Endothelial cell of umbilical vein (primary cell): ENCODE data around the gene DYRK1B. TPM values are rescaled to one million over a fixed set of nuclear protein-coding genes. Genes with fewer than 3 reads are reported as not detected.

ENCODE experiments used
- BruUV-seq: library from RNA; stranded (reverse); fragments of 400-500 nt; replicated peaks from 2 replicates; lab custom pipeline; 2021; lab: Mats Ljungman, UMichigan
- CTCF ChIA-PET: fragments of 300-600, 350-600 bp; sonication (Branson Sonifier 250); formaldehyde crosslinking; loops from one replicate; lab custom pipeline; 2021; ENCODE audit warnings: antibody characterized with exemption, inconsistent platforms; lab: Charles Lee
- POLR2A ChIA-PET: fragments of 300-600, 350-600 bp; sonication (Branson Sonifier 250); formaldehyde crosslinking; loops from one replicate; lab custom pipeline; 2021; ENCODE audit warnings: antibody characterized with exemption, inconsistent platforms; lab: Charles Lee
- DNase-seq: peaks from one replicate; pipeline ENCODE4 v3.0.0-alpha.2; 2011; ENCODE audit warnings: low read depth, low spot score
- FAIRE-seq: peaks from 2 replicates; lab custom pipeline; 2011; peaks lifted over from hg19 to GRCh38; lab: Jason Lieb, UNC
- H2AFZ ChIP-seq: 2 replicates; pipeline ENCODE4 v1.6.0; 2012; ENCODE audit warnings: low read depth, low read length, control low read depth, inconsistent platforms
- H3K27ac ChIP-seq: 2 replicates; pipeline ENCODE4 v1.5.1; 2011; ENCODE audit warnings: low read depth, mild to moderate bottlenecking, control low read depth, low read length, moderate library complexity; ENCODE audit not compliant: insufficient read depth
- H3K27me3 ChIP-seq, 2 experiments: 2 replicates each; pipeline versions ENCODE4 v1.6.0 to v1.6.1; 2011; ENCODE audit warnings: low read length in 2 of 2, mixed read lengths in 1 of 2; ENCODE audit not compliant: control insufficient read depth in 2 of 2, insufficient read depth in 2 of 2
- H3K36me3 ChIP-seq, 2 experiments: 2 replicates in 1 of 2; 3 replicates in 1 of 2; pipeline ENCODE4 v1.5.1; 2011; ENCODE audit warnings: low read length in 2 of 2, mild to moderate bottlenecking in 1 of 2, moderate library complexity in 1 of 2; ENCODE audit not compliant: control insufficient read depth in 2 of 2, insufficient read depth in 2 of 2; ENCODE audit errors: extremely low read depth in 1 of 2
- H3K4me1 ChIP-seq: 3 replicates; pipeline ENCODE4 v1.5.1; 2011; ENCODE audit warnings: mild to moderate bottlenecking, low read length; ENCODE audit not compliant: control insufficient read depth, insufficient read depth; ENCODE audit errors: extremely low read depth
- H3K4me2 ChIP-seq: 2 replicates; pipeline ENCODE4 v1.6.1; 2011; ENCODE audit warnings: low read length, control low read depth, mixed read lengths; ENCODE audit not compliant: insufficient read depth
- H3K4me3 ChIP-seq, 3 experiments: fragments of 200-600 bp in 1 of 3; sonication (generic), shearing (Covaris generic) in 1 of 3; replicated peaks in 1 of 3; 2 replicates each; pipeline ENCODE4 v1.5.1; 2011 to 2016; ENCODE audit warnings: control low read depth in 3 of 3, low read length in 3 of 3, mild to moderate bottlenecking in 2 of 3, inconsistent platforms in 1 of 3, low read depth in 1 of 3, moderate library complexity in 1 of 3; ENCODE audit not compliant: insufficient read depth in 1 of 3
- H3K79me2 ChIP-seq: 2 replicates; pipeline ENCODE4 v1.6.0; 2012; ENCODE audit warnings: low read length, inconsistent platforms; ENCODE audit not compliant: control insufficient read depth, insufficient read depth
- H3K9ac ChIP-seq: replicated peaks from 2 replicates; pipeline ENCODE3; 2011; ENCODE audit warnings: low read length, control low read depth; ENCODE audit not compliant: insufficient read depth; ENCODE audit errors: extremely low read depth
- H3K9me1 ChIP-seq: replicated peaks from 3 replicates; pipeline ENCODE4 v1.6.0; 2011; ENCODE audit warnings: mild to moderate bottlenecking, low read length; ENCODE audit not compliant: control insufficient read depth, insufficient read depth; ENCODE audit errors: extremely low read depth
- H3K9me3 ChIP-seq: replicated peaks from 2 replicates; pipeline ENCODE4 v1.5.1; 2012; ENCODE audit warnings: low read length, inconsistent platforms; ENCODE audit not compliant: control insufficient read depth, insufficient read depth
- H4K20me1 ChIP-seq: replicated peaks from 2 replicates; pipeline ENCODE3; 2011; ENCODE audit warnings: mild to moderate bottlenecking, low read length; ENCODE audit not compliant: control insufficient read depth, insufficient read depth; ENCODE audit errors: extremely low read depth
- CTCF ChIP-seq, 2 donors: IDR thresholded peaks; 1 replicate in 1 of 2; 2 replicates in 1 of 2; pipeline ENCODE4 v1.5.1; 2011; ENCODE audit warnings: low read length in 2 of 2, mild to moderate bottlenecking in 2 of 2, moderate library complexity in 2 of 2, control low read depth in 1 of 2, inconsistent platforms in 1 of 2, low read depth in 1 of 2; ENCODE audit not compliant: insufficient read depth in 1 of 2; ENCODE audit errors: extremely low read depth in 1 of 2
- EZH2 ChIP-seq: IDR thresholded peaks from 2 replicates; pipeline ENCODE4 v1.6.1; 2012; ENCODE audit warnings: borderline replicate concordance, low read depth, mild to moderate bottlenecking, moderate library complexity, low read length, inconsistent platforms; ENCODE audit not compliant: severe bottlenecking
- MAX ChIP-seq: IDR thresholded peaks from 2 replicates; pipeline ENCODE4 v1.6.1; 2011; ENCODE audit not compliant: insufficient read depth, insufficient read length
- MYC ChIP-seq: IDR thresholded peaks from one replicate; pipeline ENCODE4 v1.6.1; 2011; ENCODE audit warnings: mild to moderate bottlenecking, low read depth, low read length
- POLR2A ChIP-seq: IDR thresholded peaks from 2 replicates; pipeline ENCODE4 v1.6.1; 2012; ENCODE audit warnings: low read depth, mild to moderate bottlenecking, control low read depth, low read length
- dilution Hi-C: fragments of 300-500 bp; cut with MboI; formaldehyde crosslinking; loops from one replicate; pipeline ENCODE4 v1.15.0; 2019; ENCODE audit warnings: low sequenced_read_pairs; ENCODE audit not compliant: extremely low pct_ligation_motif_present
- intact Hi-C: fragments of 100-400 bp; cut with micrococcal nuclease; formaldehyde crosslinking; loops from one replicate; pipeline ENCODE4 v1.10.0; 2022
- polyA plus RNA-seq, 4 experiments: library from polyadenylated mRNA; depleted of rRNA in 3 of 4; stranded (reverse) in 3 of 4; unstranded in 1 of 4; fragments of >200 nt; gene quantifications; 2 replicates each; pipeline versions ENCODE4 v1.2.1 to v1.2.3, GENCODE V29; 2011 to 2012; ENCODE audit warnings: missing spikeins in 1 of 4
- total RNA-seq: library from RNA; stranded (reverse); gene quantifications from 2 replicates; pipeline ENCODE4 v1.2.3, GENCODE V29; 2021

DYRK1B gene
- total and polyA plus RNA-seq, 2 donors (not counting 3 experiments of a cell fraction or from before 2014, with no cell fraction given): 17.7 to 30.8 TPM

GRCh38 chr19:39829702-39830275 is 4.2 kb downstream of the DYRK1B start:
- no peaks in the 10 kb centered on the region for H3K9me1 ChIP-seq
- no peak overlapping the region for H3K4me2 ChIP-seq
- no peak overlapping the region for H3K27ac ChIP-seq
- H3K9ac ChIP-seq: no peak overlapping the region
- intact Hi-C loops (loop anchor here (5.0 kb wide), 1 partner anchor 598 kb away; the partner anchor contains the start of gene SERTAD1), dilution Hi-C loops (no loop called here)
- H3K79me2 ChIP-seq: peaks cover 8% of the 10 kb centered on the region
- no peaks in the 10 kb centered on the region for H3K9me3 ChIP-seq
- BruUV-seq: no TSS peak
- DNase-seq (no peak), FAIRE-seq (no peak)
- no peak overlapping the region for H3K4me3 ChIP-seq
- TF ChIP-seq MAX: no peak
- no peak for TF ChIP-seq CTCF (IDR thresholded peaks at IDR 0.05; ENCODE audit: extremely low read depth in 1 of 2, insufficient read depth in 1 of 2, low read depth in 1 of 2, low read length in 2 of 2)
- TF ChIP-seq POLR2A: no peak
- TF ChIP-seq EZH2: no peak
- TF ChIP-seq MYC: no peak
- H4K20me1 ChIP-seq: no peaks in the 10 kb centered on the region
- peaks cover 10% of the 10 kb centered on the region for H3K4me1 ChIP-seq
- H3K36me3 ChIP-seq: peaks cover 4 to 36% of the 10 kb centered on the region in 2 experiments
- CTCF ChIA-PET: interaction anchor here (1.4 kb wide), 1 partner anchor 16 kb away, joined by 5 read pairs; the partner anchor contains the start of gene FBL
- no peaks in the 10 kb centered on the region for H3K27me3 ChIP-seq
- H2AFZ ChIP-seq: no peak overlapping the region
- POLR2A ChIA-PET: no interaction called here
